Endodermal cell (in vitro differentiated cells): Measurements from ENCODE around the gene ACSF2. TPM values are rescaled to one million over a fixed set of nuclear protein-coding genes. Genes with fewer than 3 reads are reported as not detected.
A peak's percentile ranks its signal among the peaks of the same experiment; 100 is the strongest.

Source experiments
- DNase-seq: peaks from one replicate; pipeline ENCODE4 v3.0.0-alpha.2; 2017
- H3K27ac ChIP-seq: 2 replicates; pipeline ENCODE4 v1.5.1; 2013; ENCODE audit warnings: mild to moderate bottlenecking, low read depth, low read length, moderate library complexity
- H3K27me3 ChIP-seq: 2 replicates; pipeline ENCODE4 v1.6.1; 2013; ENCODE audit warnings: mild to moderate bottlenecking, low read length, moderate library complexity; ENCODE audit not compliant: insufficient read depth, control insufficient read depth, poor library complexity, severe bottlenecking
- H3K36me3 ChIP-seq: 2 replicates; pipeline ENCODE4 v1.7.0; 2013; ENCODE audit warnings: mild to moderate bottlenecking, low read length, moderate library complexity; ENCODE audit not compliant: control insufficient read depth, insufficient read depth
- H3K4me1 ChIP-seq: one replicate; pipeline ENCODE4 v1.7.0; 2013; ENCODE audit warnings: low read length; ENCODE audit not compliant: control insufficient read depth, insufficient read depth
- H3K4me3 ChIP-seq: 2 replicates; pipeline ENCODE4 v1.5.1; 2013; ENCODE audit warnings: mild to moderate bottlenecking, low read length, moderate library complexity
- H3K9ac ChIP-seq: 2 replicates; pipeline ENCODE4 v1.6.1; 2013; ENCODE audit warnings: mild to moderate bottlenecking, low read length, moderate library complexity; ENCODE audit not compliant: poor library complexity, severe bottlenecking; ENCODE audit errors: extremely low read depth
- H3K9me3 ChIP-seq: 2 replicates; pipeline ENCODE4 v1.6.1; 2013; ENCODE audit warnings: mild to moderate bottlenecking, low read length, moderate library complexity; ENCODE audit not compliant: control insufficient read depth
- H3K27ac Mint-ChIP-seq: 2 replicates; pipeline ENCODE4 v1.8.0; 2020; ENCODE audit warnings: mixed read lengths
- H3K27me3 Mint-ChIP-seq: 2 replicates; pipeline ENCODE4 v1.8.0; 2021; ENCODE audit warnings: mild to moderate bottlenecking, mixed read lengths; ENCODE audit not compliant: insufficient read depth
- H3K36me3 Mint-ChIP-seq: 2 replicates; pipeline ENCODE4 v1.8.0; 2020; ENCODE audit warnings: low read depth, mixed read lengths
- H3K4me1 Mint-ChIP-seq: 2 replicates; pipeline ENCODE4 v1.8.0; 2020; ENCODE audit warnings: mixed read lengths
- H3K4me3 Mint-ChIP-seq: 2 replicates; pipeline ENCODE4 v1.8.0; 2020; ENCODE audit warnings: mild to moderate bottlenecking, moderate library complexity, mixed read lengths
- H3K9me3 Mint-ChIP-seq: 2 replicates; pipeline ENCODE4 v1.8.0; 2020; ENCODE audit warnings: mild to moderate bottlenecking, mixed read lengths
- WGBS, 2 experiments: methylation state at CpG; one replicate each; pipeline versions ENCODE4 v1.1.5 to v1.1.7; 2013; ENCODE audit warnings: missing lambda C conversion rate in 2 of 2, mixed read lengths in 1 of 2; ENCODE audit not compliant: insufficient coverage in 1 of 2, insufficient read length in 1 of 2; 5-methylcytosine and 5-hydroxymethylcytosine counted together
- long read RNA-seq, 4 experiments: library from polyadenylated mRNA in 2 of 4; library from RNA in 1 of 4; library from capped mRNA in 1 of 4; stranded (forward) in 3 of 4; unstranded in 1 of 4; transcript quantifications; one replicate each; pipeline ENCODE4 v2.0.0, GENCODE V29; 2020 to 2021; ENCODE audit warnings: inconsistent platforms in 1 of 4
- polyA plus RNA-seq, 2 experiments: library from polyadenylated mRNA; stranded (reverse); fragments of 50-300 nt; gene quantifications; one replicate each; pipeline ENCODE4 v1.2.3, GENCODE V29; 2013
- total RNA-seq, 2 donors: library from RNA; stranded (reverse); fragmentation: NEBNext Ultra II Directional in 1 of 2; extraction: Animal tissue kit (Norgen Biotek cat#: 25700) in 1 of 2; gene quantifications; 2 replicates in 1 of 2; 3 replicates in 1 of 2; pipeline ENCODE4 v1.2.1, GENCODE V29; 2021
- TF ChIP-seq, protein P1 (sequence below): fragments of 200-600 bp; sonication (generic); conservative IDR thresholded peaks from 2 replicates; pipeline ENCODE4 v1.5.0; 2021; ENCODE audit warnings: antibody characterized with exemption, mild to moderate bottlenecking

The ACSF2 gene, protein sequence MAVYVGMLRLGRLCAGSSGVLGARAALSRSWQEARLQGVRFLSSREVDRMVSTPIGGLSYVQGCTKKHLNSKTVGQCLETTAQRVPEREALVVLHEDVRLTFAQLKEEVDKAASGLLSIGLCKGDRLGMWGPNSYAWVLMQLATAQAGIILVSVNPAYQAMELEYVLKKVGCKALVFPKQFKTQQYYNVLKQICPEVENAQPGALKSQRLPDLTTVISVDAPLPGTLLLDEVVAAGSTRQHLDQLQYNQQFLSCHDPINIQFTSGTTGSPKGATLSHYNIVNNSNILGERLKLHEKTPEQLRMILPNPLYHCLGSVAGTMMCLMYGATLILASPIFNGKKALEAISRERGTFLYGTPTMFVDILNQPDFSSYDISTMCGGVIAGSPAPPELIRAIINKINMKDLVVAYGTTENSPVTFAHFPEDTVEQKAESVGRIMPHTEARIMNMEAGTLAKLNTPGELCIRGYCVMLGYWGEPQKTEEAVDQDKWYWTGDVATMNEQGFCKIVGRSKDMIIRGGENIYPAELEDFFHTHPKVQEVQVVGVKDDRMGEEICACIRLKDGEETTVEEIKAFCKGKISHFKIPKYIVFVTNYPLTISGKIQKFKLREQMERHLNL
- 10 to 100 TPM; 61.7 to 76.5 TPM for total RNA-seq
- polyA plus RNA-seq (2013, experiment 1 of 2), result 35.1 TPM
- polyA plus RNA-seq (2013, experiment 2 of 2), result 33.2 TPM
- long read RNA-seq, experiment 1, partial matches to known transcripts, result 1 of 10 reads
- long read RNA-seq, experiment 1, other reads (novel, unspliced or antisense), result 5 of 10 reads
- long read RNA-seq, experiment 2, transcript ACSF2-201 (16 exons, 2,235 nt), result major isoform, 14 of 37 reads
- long read RNA-seq, experiment 2, partial matches to known transcripts, result 8 of 37 reads
- long read RNA-seq, experiment 2, other reads (novel, unspliced or antisense), result 14 of 37 reads
- long read RNA-seq, experiment 3, transcript ACSF2-201 (16 exons, 2,235 nt), result major isoform, 61 of 107 reads
- long read RNA-seq, experiment 3, partial matches to known transcripts, result 17 of 107 reads
- long read RNA-seq, experiment 3, other reads (novel, unspliced or antisense), result 29 of 107 reads
- long read RNA-seq, experiment 4, transcript ACSF2-201 (16 exons, 2,235 nt), result major isoform, 8 of 20 reads
- long read RNA-seq, experiment 4, partial matches to known transcripts, result 2 of 20 reads
- long read RNA-seq, experiment 4, other reads (novel, unspliced or antisense), result 10 of 20 reads

DNA sequence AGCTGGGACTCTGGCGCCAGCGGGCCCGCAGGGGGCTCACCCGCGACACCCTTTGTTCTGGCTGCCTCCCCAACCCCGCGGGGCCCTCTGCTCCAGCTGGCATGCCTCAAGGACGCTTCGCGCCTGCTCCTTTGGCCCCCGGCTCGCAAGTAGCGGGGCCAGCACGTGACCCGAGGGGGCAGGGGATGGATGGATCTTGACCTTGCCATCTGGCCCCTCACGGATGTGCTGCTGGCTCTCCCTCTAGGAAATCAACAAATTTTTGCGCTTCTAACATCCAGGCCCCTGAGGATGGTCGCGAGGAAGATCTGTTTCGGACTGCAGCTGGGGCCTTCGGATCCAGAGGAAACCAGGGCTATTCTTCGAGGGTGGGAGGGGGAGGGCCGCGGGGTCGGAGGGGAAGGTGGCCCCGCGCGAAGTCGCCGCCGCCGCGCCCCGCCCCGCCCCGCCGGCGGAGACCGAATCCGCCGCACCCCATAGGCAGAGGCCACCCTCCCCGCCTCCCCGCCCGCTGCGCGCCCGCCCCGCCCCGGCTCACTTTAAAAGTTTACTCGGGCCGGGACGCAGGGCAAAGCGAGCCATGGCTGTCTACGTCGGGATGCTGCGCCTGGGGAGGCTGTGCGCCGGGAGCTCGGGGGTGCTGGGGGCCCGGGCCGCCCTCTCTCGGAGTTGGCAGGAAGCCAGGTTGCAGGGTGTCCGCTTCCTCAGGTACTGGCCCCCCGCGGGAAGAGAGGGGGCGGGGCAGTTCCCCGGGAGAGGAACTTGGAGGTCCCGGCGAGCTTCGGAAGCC, at the start of gene ACSF2:
Gene ACSF2 (plus strand): TSS at position 537 of the 790 bp plus-strand sequence. CDS start 44 bp downstream, at position 581.
- no peaks in the 10 kb centered on the region for H3K36me3 ChIP-seq
- 8 to 20% methylated on average over 28 to 70 of the region's 70 CpGs for WGBS, 2 experiments
- Mint-ChIP-seq H3K27ac (peak within 1 kb of the TSS; percentile 89), H3K4me3 (peak within 1 kb of the TSS; percentile 70), H3K4me1 (peaks cover 18% of the 10 kb centered on the region), H3K9me3 (peaks cover 8% of the 10 kb centered on the region), H3K36me3 (no peaks in the 10 kb centered on the region), H3K27me3 (peaks cover 2% of the 10 kb centered on the region)
- no peaks in the 10 kb centered on the region for H3K27me3 ChIP-seq
- H3K4me3 ChIP-seq, result peak within 1 kb of the TSS; percentile 89
- H3K4me1 ChIP-seq, result peaks cover 10% of the 10 kb centered on the region
- H3K27ac ChIP-seq, result peak within 1 kb of the TSS; percentile 47
- TF ChIP-seq, protein P1, sequence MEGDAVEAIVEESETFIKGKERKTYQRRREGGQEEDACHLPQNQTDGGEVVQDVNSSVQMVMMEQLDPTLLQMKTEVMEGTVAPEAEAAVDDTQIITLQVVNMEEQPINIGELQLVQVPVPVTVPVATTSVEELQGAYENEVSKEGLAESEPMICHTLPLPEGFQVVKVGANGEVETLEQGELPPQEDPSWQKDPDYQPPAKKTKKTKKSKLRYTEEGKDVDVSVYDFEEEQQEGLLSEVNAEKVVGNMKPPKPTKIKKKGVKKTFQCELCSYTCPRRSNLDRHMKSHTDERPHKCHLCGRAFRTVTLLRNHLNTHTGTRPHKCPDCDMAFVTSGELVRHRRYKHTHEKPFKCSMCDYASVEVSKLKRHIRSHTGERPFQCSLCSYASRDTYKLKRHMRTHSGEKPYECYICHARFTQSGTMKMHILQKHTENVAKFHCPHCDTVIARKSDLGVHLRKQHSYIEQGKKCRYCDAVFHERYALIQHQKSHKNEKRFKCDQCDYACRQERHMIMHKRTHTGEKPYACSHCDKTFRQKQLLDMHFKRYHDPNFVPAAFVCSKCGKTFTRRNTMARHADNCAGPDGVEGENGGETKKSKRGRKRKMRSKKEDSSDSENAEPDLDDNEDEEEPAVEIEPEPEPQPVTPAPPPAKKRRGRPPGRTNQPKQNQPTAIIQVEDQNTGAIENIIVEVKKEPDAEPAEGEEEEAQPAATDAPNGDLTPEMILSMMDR, result no peak
- H3K9ac ChIP-seq, result peak within 1 kb of the TSS; percentile 30
- DNase-seq, result peak; percentile 92
- H3K9me3 ChIP-seq, result no peaks in the 10 kb centered on the region

DNA sequence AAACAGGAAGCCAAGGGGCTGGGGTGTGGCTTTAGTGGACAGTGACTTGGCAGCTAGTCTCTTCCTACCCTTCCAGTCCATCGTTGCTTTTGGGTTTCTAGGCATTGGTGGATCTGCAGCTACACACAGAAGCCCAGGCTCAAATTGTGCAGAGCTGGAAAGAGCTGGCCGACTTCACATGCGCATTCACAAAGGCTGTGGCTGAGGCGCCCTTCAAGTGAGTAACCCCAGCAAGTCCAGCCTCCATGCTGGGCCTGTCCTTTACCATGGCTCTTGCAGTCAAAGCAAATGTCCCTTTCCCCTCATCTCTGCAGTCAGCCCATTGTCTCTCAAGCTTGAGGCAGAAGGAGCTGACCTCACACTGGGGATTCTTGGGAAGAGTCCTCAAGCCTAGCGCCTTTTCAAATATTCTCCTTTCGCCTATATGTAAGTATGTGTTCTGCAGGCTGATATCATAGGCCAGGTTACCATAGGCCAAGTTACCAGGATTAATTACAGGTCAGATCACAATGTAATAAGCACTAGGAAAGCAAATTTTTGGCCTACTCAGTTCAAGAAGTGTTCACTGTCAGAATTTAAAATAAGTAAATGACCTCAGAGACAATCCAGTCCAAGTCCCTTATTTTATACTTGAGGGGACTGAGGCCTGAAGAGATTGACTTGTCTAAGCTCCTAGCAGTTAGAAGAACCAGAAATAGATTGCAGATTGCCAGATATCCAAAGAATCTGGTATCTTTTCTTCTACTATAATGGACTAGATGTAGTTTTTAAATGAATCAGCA, 46.5 kb upstream of the ACSF2 start:
- no peak for DNase-seq
- no peaks in the 10 kb centered on the region for H3K27me3 Mint-ChIP-seq
- 94 to 95% methylated on average over 3 to 6 of the region's 6 CpGs for WGBS, 2 experiments
- no peak overlapping the region for H3K4me3 Mint-ChIP-seq
- no peaks in the 10 kb centered on the region for H3K27me3 ChIP-seq
- no peaks in the 10 kb centered on the region for H3K9me3 ChIP-seq
- H3K4me1 Mint-ChIP-seq, result peaks cover 3% of the 10 kb centered on the region
- H3K27ac ChIP-seq, result no peak overlapping the region
- H3K4me3 ChIP-seq, result no peak overlapping the region
- TF ChIP-seq, protein P1, result no peak
- no peaks in the 10 kb centered on the region for H3K9me3 Mint-ChIP-seq
- H3K36me3 Mint-ChIP-seq, result peaks cover 38% of the 10 kb centered on the region
- peaks cover 5% of the 10 kb centered on the region for H3K4me1 ChIP-seq
- H3K9ac ChIP-seq, result no peak overlapping the region
- peaks cover 67% of the 10 kb centered on the region for H3K36me3 ChIP-seq
- no peak overlapping the region for H3K27ac Mint-ChIP-seq
